DMS 273 treated with DMSO at 0.1 percent for 48 hours (cell line): Measurements from ENCODE around the gene POLR3H.
"Not testable (repeated sequence)": the region's sequence is repeated elsewhere in the genome, so short reads cannot be mapped to it uniquely, and the experiment has no call there.

Source experiments
- DNase-seq: peaks from one replicate; lab custom pipeline; 2025; lab: John Stamatoyannopoulos, UW

Gene POLR3H

GRCh38 chr22:41564563-41564962, 20.3 kb upstream of the POLR3H start:
- DNase-seq, result no peak

- DNase-seq, result no peak
These were observed 18.9 kb upstream of the POLR3H start for GRCh38 chr22:41563051-41563711.

- no peak for DNase-seq
These were observed 18.2 kb upstream of the POLR3H start for GRCh38 chr22:41562461-41562860.

- DNase-seq, result no peak
These were observed 17.5 kb upstream of the POLR3H start for GRCh38 chr22:41561788-41562187.

- DNase-seq, result no peak
These were observed 17.1 kb upstream of the POLR3H start for GRCh38 chr22:41561335-41561734.

- no peak for DNase-seq
These were observed 15.8 kb upstream of the POLR3H start for GRCh38 chr22:41560095-41560471.

GRCh38 chr22:41558241-41558630, 14.0 kb upstream of the POLR3H start:
- not testable (repeated sequence) for DNase-seq

GRCh38 chr22:41557401-41558240, 13.4 kb upstream of the POLR3H start:
- DNase-seq, result no peak

GRCh38 chr22:41556561-41556960, 12.3 kb upstream of the POLR3H start:
- DNase-seq, result no peak

- no peak for DNase-seq
These were observed 11.2 kb upstream of the POLR3H start for GRCh38 chr22:41555325-41555982.

- DNase-seq, result no peak
These were observed 7.8 kb upstream of the POLR3H start for GRCh38 chr22:41551877-41552582.

- DNase-seq, result no peak
These were observed 6.8 kb upstream of the POLR3H start for GRCh38 chr22:41550952-41551491.

GRCh38 chr22:41548830-41549211, 4.6 kb upstream of the POLR3H start:
- no peak for DNase-seq

- DNase-seq, result no peak
These were observed 604 bp upstream of the POLR3H start for GRCh38 chr22:41544671-41545476.

- DNase-seq, result no peak
These were observed 2.0 kb downstream of the POLR3H start for GRCh38 chr22:41542224-41542623.

- no peak for DNase-seq
These were observed 2.8 kb downstream of the POLR3H start for GRCh38 chr22:41541484-41541883.

GRCh38 chr22:41540365-41540764, 3.9 kb downstream of the POLR3H start:
- DNase-seq, result no peak

GRCh38 chr22:41540006-41540315, 4.3 kb downstream of the POLR3H start:
- no peak for DNase-seq

- no peak for DNase-seq
These were observed 4.9 kb downstream of the POLR3H start for GRCh38 chr22:41539146-41540005.

- DNase-seq, result no peak
These were observed 5.7 kb downstream of the POLR3H start for GRCh38 chr22:41538583-41538982.

GRCh38 chr22:41537203-41537602, 7.1 kb downstream of the POLR3H start:
- DNase-seq, result no peak
